Endothelial cell of umbilical vein (primary cell): Measurements from ENCODE around the gene PRMT2. TPM values are rescaled to one million over a fixed set of nuclear protein-coding genes. Genes with fewer than 3 reads are reported as not detected.

Source experiments
- BruUV-seq: library from RNA; stranded (reverse); fragments of 400-500 nt; replicated peaks from 2 replicates; lab custom pipeline; 2021; lab: Mats Ljungman, UMichigan
- CTCF ChIA-PET: fragments of 300-600, 350-600 bp; sonication (Branson Sonifier 250); formaldehyde crosslinking; loops from one replicate; lab custom pipeline; 2021; ENCODE audit warnings: antibody characterized with exemption, inconsistent platforms; lab: Charles Lee
- POLR2A ChIA-PET: fragments of 300-600, 350-600 bp; sonication (Branson Sonifier 250); formaldehyde crosslinking; loops from one replicate; lab custom pipeline; 2021; ENCODE audit warnings: antibody characterized with exemption, inconsistent platforms; lab: Charles Lee
- DNase-seq: peaks from one replicate; pipeline ENCODE4 v3.0.0-alpha.2; 2011; ENCODE audit warnings: low read depth, low spot score
- FAIRE-seq: peaks from 2 replicates; lab custom pipeline; 2011; peaks lifted over from hg19 to GRCh38; lab: Jason Lieb, UNC
- H2AFZ ChIP-seq: 2 replicates; pipeline ENCODE4 v1.6.0; 2012; ENCODE audit warnings: low read depth, low read length, control low read depth, inconsistent platforms
- H3K27ac ChIP-seq: 2 replicates; pipeline ENCODE4 v1.5.1; 2011; ENCODE audit warnings: low read depth, mild to moderate bottlenecking, control low read depth, low read length, moderate library complexity; ENCODE audit not compliant: insufficient read depth
- H3K27me3 ChIP-seq, 2 experiments: 2 replicates each; pipeline versions ENCODE4 v1.6.0 to v1.6.1; 2011; ENCODE audit warnings: low read length in 2 of 2, mixed read lengths in 1 of 2; ENCODE audit not compliant: control insufficient read depth in 2 of 2, insufficient read depth in 2 of 2
- H3K36me3 ChIP-seq, 2 experiments: 2 replicates in 1 of 2; 3 replicates in 1 of 2; pipeline ENCODE4 v1.5.1; 2011; ENCODE audit warnings: low read length in 2 of 2, mild to moderate bottlenecking in 1 of 2, moderate library complexity in 1 of 2; ENCODE audit not compliant: control insufficient read depth in 2 of 2, insufficient read depth in 2 of 2; ENCODE audit errors: extremely low read depth in 1 of 2
- H3K4me1 ChIP-seq: 3 replicates; pipeline ENCODE4 v1.5.1; 2011; ENCODE audit warnings: mild to moderate bottlenecking, low read length; ENCODE audit not compliant: control insufficient read depth, insufficient read depth; ENCODE audit errors: extremely low read depth
- H3K4me2 ChIP-seq: 2 replicates; pipeline ENCODE4 v1.6.1; 2011; ENCODE audit warnings: low read length, control low read depth, mixed read lengths; ENCODE audit not compliant: insufficient read depth
- H3K4me3 ChIP-seq, 3 experiments: fragments of 200-600 bp in 1 of 3; sonication (generic), shearing (Covaris generic) in 1 of 3; replicated peaks in 1 of 3; 2 replicates each; pipeline ENCODE4 v1.5.1; 2011 to 2016; ENCODE audit warnings: control low read depth in 3 of 3, low read length in 3 of 3, mild to moderate bottlenecking in 2 of 3, inconsistent platforms in 1 of 3, low read depth in 1 of 3, moderate library complexity in 1 of 3; ENCODE audit not compliant: insufficient read depth in 1 of 3
- H3K79me2 ChIP-seq: 2 replicates; pipeline ENCODE4 v1.6.0; 2012; ENCODE audit warnings: low read length, inconsistent platforms; ENCODE audit not compliant: control insufficient read depth, insufficient read depth
- H3K9ac ChIP-seq: replicated peaks from 2 replicates; pipeline ENCODE3; 2011; ENCODE audit warnings: low read length, control low read depth; ENCODE audit not compliant: insufficient read depth; ENCODE audit errors: extremely low read depth
- H3K9me1 ChIP-seq: replicated peaks from 3 replicates; pipeline ENCODE4 v1.6.0; 2011; ENCODE audit warnings: mild to moderate bottlenecking, low read length; ENCODE audit not compliant: control insufficient read depth, insufficient read depth; ENCODE audit errors: extremely low read depth
- H3K9me3 ChIP-seq: replicated peaks from 2 replicates; pipeline ENCODE4 v1.5.1; 2012; ENCODE audit warnings: low read length, inconsistent platforms; ENCODE audit not compliant: control insufficient read depth, insufficient read depth
- H4K20me1 ChIP-seq: replicated peaks from 2 replicates; pipeline ENCODE3; 2011; ENCODE audit warnings: mild to moderate bottlenecking, low read length; ENCODE audit not compliant: control insufficient read depth, insufficient read depth; ENCODE audit errors: extremely low read depth
- FOS ChIP-seq: IDR thresholded peaks from 2 replicates; pipeline ENCODE4 v1.6.1; 2011; ENCODE audit warnings: mild to moderate bottlenecking, low read length, moderate library complexity, borderline replicate concordance; ENCODE audit not compliant: insufficient read depth
- GATA2 ChIP-seq: IDR thresholded peaks from 2 replicates; pipeline ENCODE4 v1.7.0; 2011; ENCODE audit warnings: low read depth, mild to moderate bottlenecking, moderate library complexity, mixed read lengths, low read length; ENCODE audit not compliant: insufficient read length, insufficient read depth
- JUN ChIP-seq: IDR thresholded peaks from 2 replicates; pipeline ENCODE4 v1.6.1; 2011; ENCODE audit warnings: borderline replicate concordance, low read depth; ENCODE audit not compliant: insufficient read length, insufficient read depth
- MAX ChIP-seq: IDR thresholded peaks from 2 replicates; pipeline ENCODE4 v1.6.1; 2011; ENCODE audit not compliant: insufficient read depth, insufficient read length
- MYC ChIP-seq: IDR thresholded peaks from one replicate; pipeline ENCODE4 v1.6.1; 2011; ENCODE audit warnings: mild to moderate bottlenecking, low read depth, low read length
- POLR2A ChIP-seq: IDR thresholded peaks from 2 replicates; pipeline ENCODE4 v1.6.1; 2012; ENCODE audit warnings: low read depth, mild to moderate bottlenecking, control low read depth, low read length
- POLR2AphosphoS5 ChIP-seq: IDR thresholded peaks from 2 replicates; pipeline ENCODE4 v1.6.1; 2012; ENCODE audit warnings: low read depth, mild to moderate bottlenecking, control low read depth, low read length, moderate library complexity; ENCODE audit not compliant: insufficient read depth
- dilution Hi-C: fragments of 300-500 bp; cut with MboI; formaldehyde crosslinking; loops from one replicate; pipeline ENCODE4 v1.15.0; 2019; ENCODE audit warnings: low sequenced_read_pairs; ENCODE audit not compliant: extremely low pct_ligation_motif_present
- intact Hi-C: fragments of 100-400 bp; cut with micrococcal nuclease; formaldehyde crosslinking; loops from one replicate; pipeline ENCODE4 v1.10.0; 2022
- polyA plus RNA-seq, 4 experiments: library from polyadenylated mRNA; depleted of rRNA in 3 of 4; stranded (reverse) in 3 of 4; unstranded in 1 of 4; fragments of >200 nt; gene quantifications; 2 replicates each; pipeline versions ENCODE4 v1.2.1 to v1.2.3, GENCODE V29; 2011 to 2012; ENCODE audit warnings: missing spikeins in 1 of 4
- total RNA-seq: library from RNA; stranded (reverse); gene quantifications from 2 replicates; pipeline ENCODE4 v1.2.3, GENCODE V29; 2021
- TF ChIP-seq, protein P1 (sequence below), 2 donors: IDR thresholded peaks; 1 replicate in 1 of 2; 2 replicates in 1 of 2; pipeline ENCODE4 v1.5.1; 2011; ENCODE audit warnings: low read length in 2 of 2, mild to moderate bottlenecking in 2 of 2, moderate library complexity in 2 of 2, control low read depth in 1 of 2, inconsistent platforms in 1 of 2, low read depth in 1 of 2; ENCODE audit not compliant: insufficient read depth in 1 of 2; ENCODE audit errors: extremely low read depth in 1 of 2

Gene PRMT2
- total and polyA plus RNA-seq, 2 donors (not counting 3 experiments of a cell fraction or from before 2014, with no cell fraction given): 125 to 193 TPM

DNA sequence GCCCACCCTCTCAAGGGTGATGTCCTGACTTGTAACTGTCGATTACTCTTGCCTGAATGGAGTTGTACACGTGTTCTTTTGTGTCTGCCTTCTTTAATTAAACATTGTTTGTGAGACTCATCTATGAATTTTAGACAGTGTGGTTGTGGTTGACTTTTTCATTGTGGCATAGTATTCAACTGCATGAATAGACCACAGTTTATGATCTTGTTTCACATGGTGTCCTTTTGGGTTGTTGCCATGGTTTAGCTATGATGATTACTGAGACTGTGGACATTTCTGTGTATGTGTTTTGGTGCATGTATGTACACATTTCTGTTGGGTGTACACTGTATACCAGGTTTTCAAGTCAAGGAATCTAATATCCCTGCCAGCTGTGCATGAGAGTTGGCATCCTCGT lies 30.1 kb downstream of the PRMT2 start:
- DNase-seq (no peak), FAIRE-seq (no peak)
- Histone ChIP-seq H3K27ac (no peak overlapping the region), H3K4me3 (no peak overlapping the region), H3K4me1 (peaks cover 14% of the 10 kb centered on the region), H3K36me3 (peaks cover 0 to 6% of the 10 kb centered on the region in 2 experiments), H3K9ac (no peak overlapping the region), H3K4me2 (no peak overlapping the region), H3K79me2 (no peaks in the 10 kb centered on the region), H3K27me3 (peaks cover 7 to 20% of the 10 kb centered on the region in 2 experiments), H4K20me1 (no peaks in the 10 kb centered on the region), H3K9me1 (no peaks in the 10 kb centered on the region), H3K9me3 (no peaks in the 10 kb centered on the region), H2AFZ (no peak overlapping the region)
- CTCF ChIA-PET: interaction anchor here (1.2 kb wide), 1 partner anchor 12 kb away, joined by 3 read pairs; no protein-coding TSS in a partner anchor
- intact Hi-C loops: no loop called here
- no TSS peak for BruUV-seq
- TF ChIP-seq GATA2 (no peak), POLR2AphosphoS5 (no peak), MYC (no peak), JUN (no peak), FOS (no peak), MAX (no peak), POLR2A (no peak)
- TF ChIP-seq, protein P1, sequence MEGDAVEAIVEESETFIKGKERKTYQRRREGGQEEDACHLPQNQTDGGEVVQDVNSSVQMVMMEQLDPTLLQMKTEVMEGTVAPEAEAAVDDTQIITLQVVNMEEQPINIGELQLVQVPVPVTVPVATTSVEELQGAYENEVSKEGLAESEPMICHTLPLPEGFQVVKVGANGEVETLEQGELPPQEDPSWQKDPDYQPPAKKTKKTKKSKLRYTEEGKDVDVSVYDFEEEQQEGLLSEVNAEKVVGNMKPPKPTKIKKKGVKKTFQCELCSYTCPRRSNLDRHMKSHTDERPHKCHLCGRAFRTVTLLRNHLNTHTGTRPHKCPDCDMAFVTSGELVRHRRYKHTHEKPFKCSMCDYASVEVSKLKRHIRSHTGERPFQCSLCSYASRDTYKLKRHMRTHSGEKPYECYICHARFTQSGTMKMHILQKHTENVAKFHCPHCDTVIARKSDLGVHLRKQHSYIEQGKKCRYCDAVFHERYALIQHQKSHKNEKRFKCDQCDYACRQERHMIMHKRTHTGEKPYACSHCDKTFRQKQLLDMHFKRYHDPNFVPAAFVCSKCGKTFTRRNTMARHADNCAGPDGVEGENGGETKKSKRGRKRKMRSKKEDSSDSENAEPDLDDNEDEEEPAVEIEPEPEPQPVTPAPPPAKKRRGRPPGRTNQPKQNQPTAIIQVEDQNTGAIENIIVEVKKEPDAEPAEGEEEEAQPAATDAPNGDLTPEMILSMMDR (IDR thresholded peaks at IDR 0.05; ENCODE audit: extremely low read depth in 1 of 2, insufficient read depth in 1 of 2, low read depth in 1 of 2, low read length in 2 of 2): no peak
- POLR2A ChIA-PET: no interaction called here
- dilution Hi-C loops: no loop called here
